GM18909 (cell line): ENCODE measurements around the gene MRFAP1L1.
"Not testable (repeated sequence)": the region's sequence is repeated elsewhere in the genome, so short reads cannot be mapped to it uniquely, and the experiment has no call there.

Source experiments
- ATAC-seq: cut with Tn5 transposase; IDR thresholded peaks from one replicate; pipeline ENCODE4 v1.9.1; 2021; ENCODE audit warnings: mild to moderate bottlenecking; ENCODE audit not compliant: unreplicated experiment, poor library complexity

Gene MRFAP1L1

GRCh38 chr4:6709230-6710114 lies at the start of gene MRFAP1L1:
MRFAP1L1 (minus strand) TSS chr4:6709865; CDS start chr4:6709629, 236 bp downstream.
- ATAC-seq, result peak; percentile 63

DNA sequence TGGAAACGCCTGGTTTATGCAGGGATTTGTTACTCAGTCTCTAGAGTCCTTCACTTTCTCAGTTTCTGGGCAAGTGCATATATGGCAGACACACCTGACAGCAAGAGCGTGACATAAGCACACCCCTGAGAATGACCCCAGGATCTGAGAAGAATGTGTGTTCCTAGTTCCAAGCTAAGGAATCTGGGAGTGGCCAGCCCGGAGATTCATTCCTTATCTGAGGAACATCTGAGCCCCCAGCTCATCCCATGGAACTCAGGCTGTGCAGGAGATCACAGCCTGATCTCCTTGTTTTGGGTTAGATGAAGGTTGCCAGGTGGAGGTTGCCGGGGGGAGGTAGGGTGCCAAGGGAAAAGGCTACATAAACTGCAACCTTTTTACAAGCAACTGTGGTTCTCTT lies 49.1 kb upstream of the MRFAP1L1 start:
- ATAC-seq, result no peak

DNA sequence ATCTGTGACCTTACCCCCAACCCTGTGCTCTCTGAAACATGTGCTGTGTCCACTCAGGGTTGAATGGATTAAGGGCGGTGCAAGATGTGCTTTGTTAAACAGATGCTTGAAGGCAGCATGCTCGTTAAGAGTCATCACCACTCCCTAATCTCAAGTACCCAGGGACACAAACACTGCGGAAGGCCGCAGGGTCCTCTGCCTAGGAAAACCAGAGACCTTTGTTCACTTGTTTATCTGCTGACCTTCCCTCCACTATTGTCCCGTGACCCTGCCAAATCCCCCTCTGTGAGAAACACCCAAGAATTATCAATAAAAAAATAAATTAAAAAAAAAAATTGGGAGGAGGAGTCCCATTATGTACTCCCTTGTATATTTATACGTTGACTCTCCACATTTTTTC lies 46.7 kb upstream of the MRFAP1L1 start:
- ATAC-seq, result not testable (repeated sequence)

DNA sequence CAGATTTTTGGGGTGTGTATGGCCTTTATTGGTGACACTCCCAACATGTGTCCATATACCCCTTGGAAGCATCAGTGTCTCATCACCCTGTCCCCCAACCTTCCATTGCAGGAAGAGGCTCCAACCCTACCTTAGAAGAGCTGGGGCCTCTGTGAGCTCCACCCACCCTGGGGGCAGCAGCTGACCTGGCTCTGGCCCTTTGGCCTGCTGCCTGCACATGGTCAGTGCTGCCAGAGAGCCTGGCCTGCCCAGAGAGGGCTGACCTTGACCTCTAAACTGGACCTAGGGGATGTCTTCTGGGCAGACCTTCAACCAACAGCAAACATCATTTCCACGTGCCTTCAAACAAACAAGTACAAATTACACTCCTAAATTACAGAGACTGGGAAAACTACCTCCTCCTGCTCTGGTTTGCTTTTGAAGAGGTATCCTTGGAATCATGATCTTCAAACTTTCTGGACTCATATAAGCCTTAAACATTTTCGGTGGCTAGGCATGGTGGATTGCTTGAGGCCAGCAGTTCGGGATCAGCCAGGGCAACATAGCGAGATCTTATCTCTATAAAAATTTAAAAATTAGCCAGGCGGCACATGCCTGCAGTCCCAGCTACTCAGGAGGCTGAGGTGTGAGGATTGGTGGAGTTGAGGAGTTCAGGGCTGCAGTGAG lies 45.6 kb upstream of the MRFAP1L1 start:
- no peak for ATAC-seq

DNA sequence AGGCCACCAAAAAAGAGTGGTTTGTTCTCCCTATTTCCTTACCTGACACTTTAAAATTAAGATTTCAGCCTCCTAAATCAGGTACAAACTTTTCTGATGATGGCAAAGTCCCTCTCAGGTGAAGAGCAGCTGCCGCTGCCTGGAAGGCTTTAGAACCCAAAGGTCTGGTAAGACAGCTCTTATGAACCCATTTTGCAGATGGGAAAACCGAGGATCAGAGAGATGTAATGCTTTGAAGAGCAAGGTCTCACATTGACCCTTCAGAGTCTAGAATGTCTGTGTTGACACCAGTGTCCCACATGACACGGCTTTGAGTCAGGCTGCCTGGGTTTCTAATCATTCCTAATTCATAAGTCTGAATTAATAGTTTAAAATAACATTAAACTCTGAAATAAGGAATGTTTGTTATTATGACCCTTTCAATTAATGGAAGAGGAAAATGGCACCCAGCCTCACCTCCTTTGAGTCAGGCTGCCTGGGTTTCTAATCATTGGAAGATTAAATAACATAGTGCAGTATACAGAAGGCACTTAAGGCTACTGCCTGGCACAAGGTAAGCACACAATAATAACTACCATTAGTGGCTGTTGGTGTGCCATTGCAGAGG lies 44.9 kb upstream of the MRFAP1L1 start:
- ATAC-seq, result no peak

- no peak for ATAC-seq
Measured at GRCh38 chr4:6753891-6754290, 44.2 kb upstream of the MRFAP1L1 start.

DNA sequence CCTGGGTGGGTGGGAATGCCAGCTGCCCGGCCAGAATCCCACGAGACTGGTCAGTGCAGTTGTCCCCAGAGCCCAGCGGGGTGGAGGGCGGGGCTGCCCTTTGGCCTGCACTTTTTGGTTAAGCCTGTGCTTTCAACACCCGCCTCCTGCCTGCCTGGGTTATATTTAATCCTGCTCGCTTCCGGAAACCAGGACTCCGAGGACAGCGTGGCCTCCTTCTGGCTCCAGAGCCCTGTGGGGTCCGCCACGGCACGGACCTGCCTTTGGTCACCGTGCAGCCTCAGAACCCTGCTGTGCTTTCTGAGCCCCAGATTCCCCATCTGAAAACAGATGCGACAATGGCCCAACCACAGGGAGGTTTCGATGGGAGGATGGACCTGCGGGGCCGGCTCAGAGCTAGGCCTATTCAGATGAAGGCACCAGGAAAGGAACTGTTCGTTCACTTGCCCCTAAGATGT lies 43.5 kb upstream of the MRFAP1L1 start:
- ATAC-seq, result no peak

DNA sequence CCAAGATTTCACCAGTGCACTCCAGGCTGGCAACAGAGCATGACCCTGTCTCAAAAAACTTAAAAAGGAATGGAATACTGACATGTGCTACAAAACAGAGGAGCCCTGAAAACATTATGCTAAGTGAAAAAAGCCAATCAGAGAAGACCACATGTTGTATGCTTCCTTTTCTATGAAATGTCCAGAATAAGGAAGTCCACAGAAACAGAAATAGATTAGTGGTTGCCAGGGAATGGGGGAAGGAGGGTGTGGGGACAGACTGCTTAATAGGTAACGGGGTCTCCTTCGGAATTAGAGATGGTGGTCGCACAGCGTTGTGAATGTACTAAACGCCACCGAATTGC lies 42.8 kb upstream of the MRFAP1L1 start:
- no peak for ATAC-seq

- no peak for ATAC-seq
Measured at GRCh38 chr4:6751611-6752485, 42.2 kb upstream of the MRFAP1L1 start.

GRCh38 chr4:6750286-6751221 lies 40.9 kb upstream of the MRFAP1L1 start:
- no peak for ATAC-seq

DNA sequence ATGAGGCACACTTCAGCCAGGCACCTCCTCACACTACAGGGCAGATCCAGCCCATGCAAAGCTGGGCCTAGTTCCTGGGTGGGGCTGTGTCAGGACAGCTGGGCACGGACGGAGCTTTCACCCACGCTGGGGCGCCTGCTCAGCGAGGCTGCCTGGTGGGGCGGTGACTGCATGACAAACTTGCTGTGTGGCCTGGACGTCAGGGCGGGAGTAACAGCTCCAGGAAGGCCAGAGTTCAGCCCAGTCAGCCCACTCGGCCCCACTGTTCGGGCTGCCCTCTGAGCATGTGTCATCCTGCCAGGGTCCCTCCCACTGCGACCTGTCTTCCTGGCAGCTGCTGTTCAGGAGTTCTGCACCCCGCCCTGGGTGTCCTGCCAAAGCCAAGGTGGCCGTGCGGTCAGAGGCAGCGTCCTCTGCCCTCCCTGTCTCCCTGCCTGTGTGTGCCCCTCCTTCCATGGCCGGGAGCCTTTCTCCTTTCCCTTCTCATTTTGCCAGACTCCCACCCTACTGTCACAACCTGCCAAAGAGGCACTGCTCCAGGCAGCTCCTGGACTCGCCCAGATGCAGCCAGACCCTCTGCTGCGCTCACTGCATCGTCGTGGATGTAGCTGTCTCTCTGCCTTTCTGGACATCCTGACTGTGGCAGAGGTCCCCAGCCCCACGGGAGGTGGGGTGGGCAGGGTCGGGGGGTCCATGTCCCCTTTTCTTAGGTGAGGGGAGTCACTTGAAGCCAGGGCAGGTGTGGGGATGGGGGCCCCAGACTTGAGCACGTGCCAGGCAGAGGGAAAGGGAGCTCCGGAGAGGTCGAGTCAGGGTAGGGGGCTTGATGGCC lies 39.9 kb upstream of the MRFAP1L1 start:
- ATAC-seq, result no peak

DNA sequence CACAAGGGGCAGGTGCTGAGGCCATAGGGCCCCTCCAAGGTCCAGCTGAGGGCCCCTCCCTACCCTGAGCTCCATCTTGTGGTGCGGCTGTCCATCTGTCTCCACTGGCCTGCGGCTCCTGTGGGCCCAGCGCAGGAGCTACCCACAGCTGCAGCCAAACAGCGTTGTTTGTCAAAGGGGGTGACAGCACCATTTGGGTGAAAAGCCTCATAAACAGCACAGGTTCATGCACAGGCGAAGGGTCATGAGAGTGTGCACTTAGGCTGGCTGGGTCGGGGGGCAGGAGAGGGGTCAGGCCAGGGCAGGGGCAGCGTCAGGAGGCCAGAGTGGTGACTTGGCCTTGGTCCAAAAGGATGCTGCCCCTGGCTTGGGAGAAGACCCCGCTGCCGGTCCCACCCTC lies 38.6 kb upstream of the MRFAP1L1 start:
- no peak for ATAC-seq

DNA sequence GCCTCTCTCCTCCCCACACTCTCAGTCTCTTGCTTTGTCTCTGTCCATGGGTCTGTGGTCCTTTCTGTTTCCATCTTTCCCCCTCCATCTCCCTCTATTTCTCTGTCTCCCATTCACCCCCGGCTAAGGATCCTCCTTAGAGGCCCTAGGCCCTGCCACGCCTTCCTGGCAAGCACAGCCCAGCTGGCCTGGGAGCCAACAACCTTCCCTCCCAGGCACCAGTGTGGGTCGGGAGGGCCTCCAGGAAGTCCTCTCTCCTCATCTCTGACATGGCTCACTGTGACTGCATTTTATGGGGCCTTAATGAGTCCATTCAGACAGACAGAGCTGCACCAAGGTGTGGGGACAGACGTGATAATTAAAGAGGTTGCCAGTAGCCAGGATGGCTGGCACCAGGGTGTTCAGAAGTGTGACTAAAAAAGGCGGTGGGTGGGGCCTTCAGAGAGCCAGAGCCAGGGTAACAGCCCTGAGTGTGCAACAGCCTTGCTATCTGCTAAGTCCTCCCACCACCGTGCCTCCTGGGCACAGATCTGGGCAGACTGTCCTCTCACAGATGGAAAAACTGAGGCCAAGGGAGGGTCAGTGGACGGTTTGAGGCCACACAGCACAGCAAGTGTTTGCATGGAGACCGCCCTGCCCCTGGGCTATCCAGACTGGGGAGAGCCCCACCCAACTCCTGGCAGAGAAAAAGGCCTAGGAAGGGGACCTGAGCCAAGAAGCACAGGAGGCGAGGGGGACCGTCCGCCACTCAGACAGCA lies 37.8 kb upstream of the MRFAP1L1 start:
- no peak for ATAC-seq

- ATAC-seq, result no peak
Measured at GRCh38 chr4:6746721-6747293, 37.1 kb upstream of the MRFAP1L1 start.

DNA sequence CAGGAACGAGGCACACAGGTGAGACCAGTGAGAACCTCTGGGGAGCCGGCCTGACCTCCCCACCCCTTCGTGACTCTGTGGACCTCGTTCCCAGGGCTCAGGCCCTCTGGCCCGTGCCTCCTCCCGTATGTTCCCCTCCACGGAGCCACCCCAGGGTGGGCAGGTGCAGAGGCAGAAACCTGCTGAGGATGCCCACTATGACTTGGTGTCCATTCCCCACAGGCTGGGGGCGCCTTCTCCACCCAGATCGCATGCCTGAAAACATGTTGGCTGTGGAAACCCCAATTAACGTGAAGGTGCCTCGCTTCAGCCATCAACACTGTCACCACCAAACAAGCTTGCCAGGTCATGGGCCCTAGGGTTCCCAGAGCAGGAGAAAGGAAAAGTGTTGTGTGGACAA lies 33.3 kb upstream of the MRFAP1L1 start:
- ATAC-seq, result no peak

GRCh38 chr4:6742507-6742906 lies 32.8 kb upstream of the MRFAP1L1 start:
- ATAC-seq, result no peak

DNA sequence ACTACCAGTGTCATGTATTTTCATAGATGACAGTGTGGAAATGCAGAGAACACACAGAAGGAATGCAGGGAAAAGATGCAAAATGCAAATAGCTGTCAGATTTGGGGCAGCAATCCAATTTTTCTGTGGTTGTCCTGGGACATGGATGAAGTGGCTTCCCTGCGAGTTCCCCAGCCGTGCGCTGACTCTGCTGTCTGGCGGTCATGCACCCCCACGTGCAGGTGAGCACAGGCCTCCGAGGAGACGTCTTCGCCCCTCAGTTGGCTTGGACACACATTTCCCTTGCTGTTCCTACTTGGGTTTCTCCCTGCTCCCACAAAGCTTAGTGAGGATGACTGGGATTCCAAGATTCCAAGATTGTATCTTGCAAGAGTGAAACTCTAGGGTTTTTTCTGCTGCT lies 30.7 kb upstream of the MRFAP1L1 start:
- no peak for ATAC-seq
